Neutrophil (primary cell): ENCODE data around the gene NPAS3.

Experiments
- H3K27ac ChIP-seq: fragments of 200-600 bp; sonication (generic); 2 replicates; pipeline ENCODE4 v1.5.1; 2016; ENCODE audit warnings: mild to moderate bottlenecking, moderate library complexity
- H3K27me3 ChIP-seq: fragments of 200-600 bp; sonication (generic); 2 replicates; pipeline ENCODE4 v1.6.0; 2016; ENCODE audit warnings: mild to moderate bottlenecking
- H3K36me3 ChIP-seq: fragments of 200-600 bp; sonication (generic); 2 replicates; pipeline ENCODE4 v1.5.1; 2017
- H3K4me1 ChIP-seq, 2 experiments: fragments of 200-600 bp in 1 of 2; sonication (generic) in 1 of 2; 1 replicate in 1 of 2; 2 replicates in 1 of 2; pipeline versions ENCODE4 v1.5.1 to v1.6.1; 2013 to 2016; ENCODE audit warnings: low read depth in 1 of 2, low read length in 1 of 2, mild to moderate bottlenecking in 1 of 2, moderate library complexity in 1 of 2; ENCODE audit not compliant: control insufficient read depth in 1 of 2, insufficient read depth in 1 of 2
- H3K4me3 ChIP-seq, 2 experiments: fragments of 200-600 bp in 1 of 2; sonication (generic) in 1 of 2; 1 replicate in 1 of 2; 2 replicates in 1 of 2; pipeline ENCODE4 v1.5.1; 2013 to 2016; ENCODE audit warnings: low read depth in 1 of 2, low read length in 1 of 2, mild to moderate bottlenecking in 1 of 2, moderate library complexity in 1 of 2
- H3K9me3 ChIP-seq: fragments of 200-600 bp; sonication (generic); 2 replicates; pipeline ENCODE4 v1.5.1; 2016
- CTCF ChIP-seq: fragments of 200-600 bp; sonication (generic); IDR thresholded peaks from 2 replicates; pipeline ENCODE4 v1.5.1; 2016; ENCODE audit warnings: antibody characterized with exemption

Gene NPAS3

GRCh38 chr14:32938719-32939253 lies at the start of gene NPAS3:
TSS of gene NPAS3 (plus strand) at chr14:32938879.
- H3K4me3 ChIP-seq, result peak within 1 kb of the TSS; percentile 7 to 43
- H3K9me3 ChIP-seq, result no peaks in the 10 kb centered on the region
- H3K36me3 ChIP-seq, result no peaks in the 10 kb centered on the region
- TF ChIP-seq CTCF, result no peak
- no peak within 1 kb of the TSS for H3K27ac ChIP-seq
- peaks cover 0 to 21% of the 10 kb centered on the region in 2 experiments for H3K4me1 ChIP-seq
- peaks cover 97% of the 10 kb centered on the region for H3K27me3 ChIP-seq

GRCh38 chr14:32896979-32897697 lies 41.5 kb upstream of the NPAS3 start:
- Histone ChIP-seq H3K4me1 (no peaks in the 10 kb centered on the region), H3K4me3 (no peak overlapping the region), H3K36me3 (no peaks in the 10 kb centered on the region), H3K27me3 (no peaks in the 10 kb centered on the region), H3K27ac (no peak overlapping the region), H3K9me3 (no peaks in the 10 kb centered on the region)
- TF ChIP-seq CTCF, result no peak

- H3K4me1 ChIP-seq, result no peaks in the 10 kb centered on the region
- no peaks in the 10 kb centered on the region for H3K27me3 ChIP-seq
- no peak for TF ChIP-seq CTCF
- H3K9me3 ChIP-seq, result no peaks in the 10 kb centered on the region
- no peak overlapping the region for H3K27ac ChIP-seq
- H3K4me3 ChIP-seq, result no peak overlapping the region
- H3K36me3 ChIP-seq, result no peaks in the 10 kb centered on the region
These were observed 41.0 kb upstream of the NPAS3 start for GRCh38 chr14:32897698-32898064.

- Histone ChIP-seq H3K27ac (no peak overlapping the region), H3K9me3 (no peaks in the 10 kb centered on the region), H3K4me3 (no peak overlapping the region), H3K4me1 (no peaks in the 10 kb centered on the region), H3K27me3 (no peaks in the 10 kb centered on the region), H3K36me3 (no peaks in the 10 kb centered on the region)
- TF ChIP-seq CTCF, result no peak
These were observed 39.8 kb upstream of the NPAS3 start for GRCh38 chr14:32898876-32899275.

GRCh38 chr14:32900547-32900946 lies 38.1 kb upstream of the NPAS3 start:
- H3K27ac ChIP-seq, result no peak overlapping the region
- H3K4me1 ChIP-seq, result no peaks in the 10 kb centered on the region
- H3K36me3 ChIP-seq, result no peaks in the 10 kb centered on the region
- TF ChIP-seq CTCF, result no peak
- H3K4me3 ChIP-seq, result no peak overlapping the region
- H3K27me3 ChIP-seq, result no peaks in the 10 kb centered on the region
- H3K9me3 ChIP-seq, result no peaks in the 10 kb centered on the region
